ENCODE results near the gene AXIN1.
A peak's percentile ranks its signal among the peaks of the same experiment; 100 is the strongest.
"Not testable (repeated sequence)": the region's sequence is repeated elsewhere in the genome, so short reads cannot be mapped to it uniquely, and the experiment has no call there.

AXIN1 gene

GRCh38 chr16:331181-331814, 21.2 kb downstream of the AXIN1 start:
- DNase-seq = not testable (repeated sequence)

GRCh38 chr16:330741-331140, 21.8 kb downstream of the AXIN1 start:
- DNase-seq = no peak

GRCh38 chr16:325375-326145, 27.0 kb downstream of the AXIN1 start:
- no peak for DNase-seq

GRCh38 chr16:324451-325334, 27.8 kb downstream of the AXIN1 start:
- peak; percentile 97 for DNase-seq

GRCh38 chr16:324201-324450, 28.4 kb downstream of the AXIN1 start:
- DNase-seq = no peak

GRCh38 chr16:322476-323143, 29.9 kb downstream of the AXIN1 start:
- DNase-seq = no peak

- no peak for DNase-seq
Measured at GRCh38 chr16:321532-321931, 31.0 kb downstream of the AXIN1 start.

GRCh38 chr16:320206-320605, 32.3 kb downstream of the AXIN1 start:
- no peak for DNase-seq

GRCh38 chr16:318628-319027, 33.9 kb downstream of the AXIN1 start:
- DNase-seq = peak; percentile 27

DNA sequence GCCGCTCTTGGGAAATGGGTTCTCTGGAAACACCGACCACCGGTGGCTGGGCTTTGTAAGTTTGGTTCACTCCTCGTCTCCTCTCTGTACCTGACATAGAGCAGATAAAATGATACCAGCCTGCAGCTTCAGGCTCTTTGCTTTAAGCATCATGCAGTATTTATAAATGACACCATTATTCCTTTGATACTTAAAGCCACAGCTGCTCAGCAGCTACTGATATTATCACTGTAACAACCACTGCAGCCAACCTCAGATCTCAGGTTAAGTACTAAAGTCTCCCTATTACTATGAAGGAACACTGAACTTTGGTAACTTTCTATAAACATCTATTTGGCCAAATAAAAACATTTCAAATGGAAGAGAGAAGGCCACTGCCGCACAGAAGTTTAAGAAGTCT, 34.9 kb downstream of the AXIN1 start:
- DNase-seq = no peak

DNA sequence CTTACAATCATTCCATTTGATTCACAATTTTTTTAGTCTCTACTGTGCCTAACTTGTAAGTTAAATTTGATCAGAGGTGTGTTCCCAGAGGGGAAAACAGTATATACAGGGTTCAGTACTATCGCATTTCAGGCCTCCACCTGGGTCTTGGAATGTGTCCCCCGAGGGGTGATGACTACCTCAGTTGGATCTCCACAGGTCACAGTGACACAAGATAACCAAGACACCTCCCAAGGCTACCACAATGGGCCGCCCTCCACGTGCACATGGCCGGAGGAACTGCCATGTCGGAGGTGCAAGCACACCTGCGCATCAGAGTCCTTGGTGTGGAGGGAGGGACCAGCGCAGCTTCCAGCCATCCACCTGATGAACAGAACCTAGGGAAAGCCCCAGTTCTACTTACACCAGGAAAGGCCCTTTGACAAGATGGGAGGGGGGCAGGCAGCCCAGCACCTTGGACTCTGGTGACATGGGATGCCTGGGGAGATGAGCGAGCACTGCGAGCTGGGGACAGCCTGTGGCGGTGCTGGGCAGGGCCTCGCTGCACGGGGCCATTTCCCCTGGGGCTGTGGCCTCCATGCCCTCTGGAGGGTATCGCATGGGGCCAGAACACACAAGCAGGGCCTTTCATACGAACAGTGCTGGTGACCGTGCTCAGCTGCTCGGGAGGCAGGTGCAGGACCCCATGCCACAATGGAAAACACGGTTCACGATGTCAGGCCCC, 35.6 kb downstream of the AXIN1 start:
- DNase-seq = no peak

DNA sequence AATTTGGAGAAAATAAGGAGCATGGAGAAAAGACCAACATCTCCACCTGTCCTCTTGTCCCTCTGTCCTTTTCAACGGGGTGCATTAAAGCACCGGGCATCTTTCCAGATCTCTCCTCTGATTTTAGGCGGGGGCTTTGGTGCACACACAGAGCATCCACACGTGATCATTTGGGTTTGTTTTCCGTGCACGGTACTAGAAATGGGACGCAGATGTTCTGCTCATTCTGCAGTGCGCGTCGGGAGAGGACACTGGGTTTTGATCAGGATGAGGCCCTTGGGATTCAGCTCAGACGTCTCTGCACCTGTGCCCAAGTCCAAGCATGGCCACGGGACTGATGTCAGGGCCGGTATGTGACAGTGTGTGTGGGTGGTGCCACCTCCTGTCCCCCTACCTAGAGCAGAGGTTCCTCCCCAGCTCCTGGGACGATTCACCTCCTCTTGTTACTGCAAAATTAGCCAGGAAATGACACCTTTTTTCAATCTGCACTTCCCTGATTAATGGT, 37.7 kb downstream of the AXIN1 start:
- DNase-seq = no peak

- no peak for DNase-seq
Measured at GRCh38 chr16:314351-314750, 38.2 kb downstream of the AXIN1 start.

DNA sequence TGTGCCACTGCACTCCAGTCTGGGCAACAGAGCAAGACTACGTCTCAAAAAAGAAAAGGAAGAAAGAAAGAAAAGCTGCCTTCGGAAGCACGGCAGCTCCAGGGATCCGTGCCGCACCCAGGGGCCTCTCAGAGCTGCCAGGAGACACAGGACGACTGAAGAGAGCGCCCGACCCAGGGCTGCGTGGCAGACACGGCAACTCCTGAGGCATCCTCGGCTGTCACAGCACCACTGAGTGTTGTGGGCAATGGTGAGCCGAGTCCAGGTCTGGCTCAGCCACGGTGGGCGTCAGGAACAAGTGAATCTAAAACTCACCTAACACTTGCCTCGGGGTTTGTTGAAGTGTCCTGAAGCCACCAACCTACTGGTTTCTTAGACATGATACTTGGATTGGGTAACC, 40.8 kb downstream of the AXIN1 start:
- no peak for DNase-seq

- peak; percentile 43 for DNase-seq
Measured at GRCh38 chr16:309476-309875, 43.0 kb downstream of the AXIN1 start.

- peak; percentile 17 for DNase-seq
Measured at GRCh38 chr16:307691-308312, 44.7 kb downstream of the AXIN1 start.

GRCh38 chr16:306911-307370, 45.6 kb downstream of the AXIN1 start:
- no peak for DNase-seq

DNA sequence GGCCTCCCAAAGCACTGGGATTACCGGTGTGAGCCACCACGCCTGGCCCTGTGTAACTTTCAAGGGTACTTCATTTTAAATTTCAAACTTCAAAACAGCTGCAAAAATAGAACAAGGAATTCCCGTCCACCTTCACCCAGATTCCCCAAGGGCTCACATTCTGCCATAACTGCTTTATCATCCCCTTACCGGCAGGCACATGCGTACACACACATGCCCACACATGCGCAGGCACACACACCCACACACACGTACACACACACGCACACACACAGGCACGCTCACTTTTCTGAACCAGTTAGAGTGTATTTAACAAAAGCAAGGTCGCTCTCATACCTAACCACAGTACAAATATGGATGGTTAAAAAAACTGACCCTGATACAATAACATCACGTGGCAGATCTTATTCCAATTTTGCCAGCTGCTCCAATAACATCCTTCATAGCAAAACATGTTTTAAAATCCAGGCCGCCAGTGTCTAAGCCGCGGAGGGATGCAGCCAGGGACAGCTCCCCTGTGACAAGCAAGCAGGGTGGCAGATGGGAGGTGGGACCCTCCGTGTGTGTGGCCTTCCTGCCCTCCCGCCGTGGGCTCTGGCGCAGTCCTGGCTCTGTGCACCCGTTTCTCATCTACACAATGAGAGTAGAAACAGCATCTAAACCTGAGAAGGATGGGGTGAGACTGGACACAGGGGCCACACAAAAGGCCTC, 46.5 kb downstream of the AXIN1 start:
- DNase-seq = no peak

DNA sequence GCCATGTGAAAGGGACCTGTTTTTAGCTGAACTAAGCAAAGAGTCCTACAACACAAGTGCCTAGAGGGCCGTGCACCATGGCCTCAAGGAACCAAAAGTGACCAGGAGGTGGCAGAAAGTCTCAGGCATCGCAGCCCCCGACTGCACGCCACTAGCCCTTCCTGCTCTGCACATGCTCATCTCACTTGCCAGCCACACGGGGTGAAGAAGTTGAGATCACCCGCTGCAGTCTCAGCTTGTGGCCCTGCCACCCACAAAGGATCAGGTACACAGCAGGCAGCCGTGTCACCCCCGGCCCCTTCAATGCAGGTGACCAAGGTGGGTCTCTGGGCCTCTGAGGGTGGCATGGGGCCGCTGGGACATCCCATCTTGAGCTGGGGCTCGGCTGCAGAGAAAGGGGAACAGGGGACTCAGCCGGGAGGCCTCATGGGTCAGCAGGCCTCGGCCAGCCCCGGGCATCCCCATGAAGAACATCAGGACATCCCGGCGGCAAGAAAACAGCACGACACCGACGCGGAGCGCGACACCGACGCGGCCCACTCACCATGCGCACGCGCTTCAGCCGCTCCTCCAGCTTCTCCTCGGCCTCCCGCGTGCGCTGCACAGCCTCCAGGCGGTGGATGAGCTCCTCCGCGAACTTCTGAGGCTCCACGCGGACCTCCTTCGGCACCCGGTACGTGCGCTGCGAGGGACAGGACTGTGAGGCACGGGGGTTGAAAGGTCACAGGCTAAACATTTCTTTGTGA, 48.6 kb downstream of the AXIN1 start:
- DNase-seq = peak; percentile 69

GRCh38 chr16:301950-302349, 50.6 kb downstream of the AXIN1 start:
- no peak for DNase-seq

Data from hematopoietic multipotent progenitor cell treated with erythropoietin and hydrocortisone succinate and interleukin-3 and kit ligand, for 6 days (in vitro differentiated cells).